AML-193 (cell line): ENCODE measurements around the gene PRODH2.

Experiments used
- DNase-seq, 2 experiments: peaks; one replicate each; lab custom pipeline; 2025; lab: John Stamatoyannopoulos, UW

PRODH2 gene

GRCh38 chr19:35756377-35757230, 56.0 kb downstream of the PRODH2 start, which contains the start of gene HSPB6:
TSS of gene HSPB6 (minus strand) at chr19:35757029. CDS start at chr19:35757008, 21 bp downstream.
- DNase-seq = no peak

- DNase-seq = no peak
Observed at GRCh38 chr19:35755550-35756376, 56.9 kb downstream of the PRODH2 start.

- no peak for DNase-seq
Observed at GRCh38 chr19:35755131-35755549, 57.5 kb downstream of the PRODH2 start.

GRCh38 chr19:35754370-35755130, 58.1 kb downstream of the PRODH2 start:
- DNase-seq = no peak

- no peak for DNase-seq
Observed at GRCh38 chr19:35753634-35754369, 58.8 kb downstream of the PRODH2 start.

- no peak for DNase-seq
Observed at GRCh38 chr19:35752746-35753350, 59.8 kb downstream of the PRODH2 start.

- no peak for DNase-seq
Observed at GRCh38 chr19:35751839-35752745, 60.6 kb downstream of the PRODH2 start.

GRCh38 chr19:35750167-35750566, 62.5 kb downstream of the PRODH2 start:
- no peak for DNase-seq
